Mucosa of descending colon (tissue), 3 donors: ENCODE measurements around the gene MRPL55. TPM values are rescaled to one million over a fixed set of nuclear protein-coding genes. Genes with fewer than 3 reads are reported as not detected.
A peak's percentile ranks its signal among the peaks of the same experiment; 100 is the strongest.

Experiments used
- ATAC-seq: fragments of 200-7000 bp; cut with Tn5 transposase; one replicate; pipeline ENCODE4 v1.9.1; 2020; ENCODE audit warnings: mild to moderate bottlenecking, moderate library complexity
- DNase-seq, 3 donors: peaks; one replicate each; pipeline ENCODE4 v3.0.0-alpha.2; 2020
- H3K36me3 ChIP-seq: fragments of 200-600 bp; one replicate; pipeline ENCODE4 v1.8.0; 2021; ENCODE audit warnings: low read depth, mild to moderate bottlenecking
- H3K4me1 ChIP-seq: fragments of 200-600 bp; one replicate; pipeline ENCODE4 v1.8.0; 2021; ENCODE audit warnings: low read depth, mild to moderate bottlenecking
- H3K4me3 ChIP-seq: fragments of 200-600 bp; one replicate; pipeline ENCODE4 v1.8.0; 2021; ENCODE audit warnings: mild to moderate bottlenecking
- H3K9me3 ChIP-seq: fragments of 200-600 bp; one replicate; pipeline ENCODE4 v1.8.0; 2021; ENCODE audit warnings: mild to moderate bottlenecking
- intact Hi-C, 2 donors: fragments of 100-400 bp; cut with DNase I in 1 of 2; cut with micrococcal nuclease in 1 of 2; formaldehyde crosslinking; loops; one replicate each; pipeline versions ENCODE4 v1.11.0 to v1.11.1; 2022; cut with DNase I, micrococcal nuclease
- total RNA-seq, 3 donors: library from RNA; stranded (reverse); fragmentation: NEBNext Ultra II Directional in 2 of 3; extraction: Animal tissue kit (Norgen Biotek cat#: 25700) in 2 of 3; gene quantifications; one replicate each; pipeline versions ENCODE4 v1.2.1 to v1.2.4, GENCODE V29; 2021 to 2023
- TF ChIP-seq, protein P1 (sequence below): fragments of 200-600 bp; IDR thresholded peaks from one replicate; pipeline ENCODE4 v1.8.0; 2022; ENCODE audit warnings: antibody characterized with exemption, mild to moderate bottlenecking
- donor health status: DM: no; HTN: no; CAD: no; lungs with moderate emphysema.
- donor health status: DM: no; HTN: no; CAD: no.
- donor health status: DM: no; HTN: yes; CAD: no.

Gene MRPL55
- total RNA-seq, 3 donors from 2014 or later: 24.3 to 42.1 (median 37.3) TPM

DNA sequence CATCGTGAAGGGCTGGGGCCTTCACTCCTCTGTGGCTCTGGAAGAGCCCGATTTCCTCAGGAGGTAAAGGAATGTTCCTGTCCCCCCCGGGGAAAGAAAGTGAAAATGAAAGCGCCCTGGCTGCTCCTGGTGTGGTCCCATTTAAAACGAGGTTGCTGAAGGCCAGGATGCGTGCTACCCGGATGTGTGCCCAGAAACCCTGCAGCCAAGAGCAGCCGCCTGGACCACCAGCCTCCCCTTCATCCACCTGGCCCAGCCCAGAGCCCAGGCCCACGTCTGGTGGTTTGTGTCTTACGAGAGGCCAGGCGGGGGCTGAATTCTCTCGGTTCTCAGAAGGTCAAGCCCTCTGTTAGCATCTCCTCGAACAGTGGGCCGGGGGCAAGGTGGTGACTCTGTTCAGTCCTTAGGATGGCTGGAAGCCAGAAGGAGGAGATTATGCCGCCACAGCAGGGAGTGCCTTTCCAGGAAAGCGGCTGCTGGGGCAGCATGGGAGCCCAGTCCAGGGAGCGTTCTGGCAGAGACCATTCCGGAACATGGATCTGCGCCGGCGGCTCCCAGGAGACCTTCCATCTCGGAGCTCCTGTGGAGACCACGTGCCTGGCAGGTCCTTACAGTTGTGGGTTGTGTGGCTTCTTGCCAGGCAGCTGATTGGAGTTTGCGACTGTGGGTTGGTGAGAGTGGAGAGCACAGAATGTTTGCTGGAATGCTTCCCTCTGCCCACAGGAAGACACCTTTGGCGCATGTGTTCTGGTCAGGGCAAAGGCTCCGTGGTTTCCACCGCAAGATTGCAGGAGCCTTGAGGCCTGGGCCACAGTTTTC lies 32.3 kb upstream of the MRPL55 start:
- ATAC-seq (peak; percentile 15), DNase-seq (peak; percentile 62 to 76 (median 62))
- intact Hi-C loops: no loop called here
- Histone ChIP-seq H3K4me1 (peaks cover 28% of the 10 kb centered on the region), H3K4me3 (peak overlapping the region; percentile 62), H3K36me3 (peaks cover 5% of the 10 kb centered on the region), H3K9me3 (no peaks in the 10 kb centered on the region)
- TF ChIP-seq, protein P1, sequence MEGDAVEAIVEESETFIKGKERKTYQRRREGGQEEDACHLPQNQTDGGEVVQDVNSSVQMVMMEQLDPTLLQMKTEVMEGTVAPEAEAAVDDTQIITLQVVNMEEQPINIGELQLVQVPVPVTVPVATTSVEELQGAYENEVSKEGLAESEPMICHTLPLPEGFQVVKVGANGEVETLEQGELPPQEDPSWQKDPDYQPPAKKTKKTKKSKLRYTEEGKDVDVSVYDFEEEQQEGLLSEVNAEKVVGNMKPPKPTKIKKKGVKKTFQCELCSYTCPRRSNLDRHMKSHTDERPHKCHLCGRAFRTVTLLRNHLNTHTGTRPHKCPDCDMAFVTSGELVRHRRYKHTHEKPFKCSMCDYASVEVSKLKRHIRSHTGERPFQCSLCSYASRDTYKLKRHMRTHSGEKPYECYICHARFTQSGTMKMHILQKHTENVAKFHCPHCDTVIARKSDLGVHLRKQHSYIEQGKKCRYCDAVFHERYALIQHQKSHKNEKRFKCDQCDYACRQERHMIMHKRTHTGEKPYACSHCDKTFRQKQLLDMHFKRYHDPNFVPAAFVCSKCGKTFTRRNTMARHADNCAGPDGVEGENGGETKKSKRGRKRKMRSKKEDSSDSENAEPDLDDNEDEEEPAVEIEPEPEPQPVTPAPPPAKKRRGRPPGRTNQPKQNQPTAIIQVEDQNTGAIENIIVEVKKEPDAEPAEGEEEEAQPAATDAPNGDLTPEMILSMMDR: no peak

DNA sequence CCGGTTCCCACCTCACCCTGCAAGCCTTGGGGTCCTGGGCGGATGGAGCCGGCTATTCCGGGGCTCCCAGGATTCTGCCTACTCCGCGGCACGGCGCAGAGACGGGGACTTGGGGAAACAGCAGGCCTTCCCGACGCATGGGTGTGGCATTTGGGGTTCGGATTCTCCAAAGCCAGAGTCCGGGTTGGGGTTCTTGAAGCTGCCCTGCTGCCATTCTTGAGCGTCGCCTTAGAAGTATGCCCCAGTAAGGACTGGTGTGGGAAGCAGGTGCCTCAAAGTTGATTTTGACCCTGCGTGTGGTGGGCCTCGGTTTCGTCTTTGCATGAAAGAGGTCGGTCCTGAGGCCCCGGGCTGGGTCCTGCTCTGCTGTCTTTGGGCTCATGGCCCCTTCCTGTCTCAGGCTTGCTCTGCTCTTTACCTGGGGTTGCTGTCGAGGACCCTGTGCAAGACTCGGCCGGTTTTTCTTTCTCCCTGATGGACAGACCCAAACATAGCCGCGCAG lies 31.7 kb upstream of the MRPL55 start:
- peaks cover 28% of the 10 kb centered on the region for H3K4me1 ChIP-seq
- DNase-seq (peak in 1 of 3 donors; percentile 60), ATAC-seq (no peak)
- peak overlapping the region; percentile 62 for H3K4me3 ChIP-seq
- peaks cover 5% of the 10 kb centered on the region for H3K36me3 ChIP-seq
- TF ChIP-seq, protein P1: no peak
- no peaks in the 10 kb centered on the region for H3K9me3 ChIP-seq
- intact Hi-C loops: no loop called here

DNA sequence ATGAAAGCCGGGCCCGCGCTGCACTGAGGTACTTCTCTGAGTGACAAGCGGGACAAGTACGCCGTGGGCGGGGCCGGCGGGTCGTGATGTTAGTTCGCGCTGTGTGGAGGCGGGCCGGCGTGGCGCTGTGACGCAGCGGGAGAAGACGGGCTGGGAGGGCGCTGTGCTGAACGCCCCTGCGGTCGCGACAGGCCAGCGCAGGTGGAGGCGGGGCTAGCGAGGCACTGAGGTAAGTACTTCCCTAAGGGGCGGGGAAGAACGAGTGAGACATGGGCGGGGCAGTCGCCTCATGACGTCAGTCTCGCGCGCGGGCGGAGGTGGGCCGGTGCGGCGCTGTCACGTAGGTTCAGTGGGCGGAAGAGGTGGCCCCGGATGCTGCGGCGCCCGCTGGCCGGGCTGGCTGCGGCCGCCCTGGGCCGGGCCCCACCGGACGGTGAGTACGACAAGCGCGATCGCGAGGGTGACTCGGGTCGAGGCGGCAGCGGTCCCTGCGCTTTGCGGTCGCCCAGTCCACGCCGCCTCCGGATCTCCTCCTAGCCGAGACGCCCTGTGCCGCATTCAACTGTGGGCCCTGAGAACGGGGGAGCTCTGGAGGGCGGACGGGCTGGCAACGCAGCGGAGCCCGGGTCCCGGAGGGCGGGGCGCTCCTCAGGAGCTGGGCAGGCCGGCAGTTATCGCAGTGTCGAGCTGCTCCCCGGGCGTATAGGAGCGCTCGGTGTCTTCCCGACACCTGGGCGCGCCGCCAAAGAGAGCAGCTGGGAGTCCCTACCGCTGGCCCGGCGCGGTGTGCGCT lies 31.0 kb upstream of the MRPL55 start, which contains the start of gene GUK1:
GUK1 (plus strand) TSS at position 349 of the 793 bp plus-strand sequence; CDS start at position 373, 24 bp downstream.
- ATAC-seq (peak; percentile 92), DNase-seq (peak; percentile 100)
- H3K4me3 ChIP-seq: peak within 1 kb of the TSS; percentile 62
- intact Hi-C loops: no loop called here
- no peaks in the 10 kb centered on the region for H3K9me3 ChIP-seq
- TF ChIP-seq, protein P1: peak; percentile 44
- peaks cover 5% of the 10 kb centered on the region for H3K36me3 ChIP-seq
- H3K4me1 ChIP-seq: peaks cover 28% of the 10 kb centered on the region

DNA sequence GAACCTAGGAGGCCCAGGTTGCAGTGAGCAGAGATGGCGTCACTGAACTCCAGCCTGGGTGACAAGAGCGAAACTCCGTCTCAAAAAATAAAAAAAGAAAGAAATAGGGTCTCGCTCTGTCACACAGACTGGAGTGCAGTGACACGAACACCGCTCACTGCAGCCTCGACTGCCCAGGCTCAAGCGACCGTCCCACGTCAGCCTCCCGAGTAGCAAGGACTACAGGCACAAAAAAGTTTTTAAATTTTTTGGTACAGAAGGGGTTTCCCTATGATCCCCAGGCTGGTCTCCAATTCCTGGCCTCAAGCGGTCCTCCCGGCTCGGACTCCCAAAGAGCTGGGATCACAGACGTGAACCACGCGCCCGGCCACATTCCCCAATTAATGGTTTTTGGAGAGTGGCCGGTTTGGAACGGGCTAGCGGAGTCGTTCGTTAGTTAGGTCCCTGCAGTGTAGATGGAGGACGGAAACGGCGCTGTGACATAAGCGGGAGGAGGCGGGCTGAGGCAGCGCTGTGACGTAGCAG lies 30.4 kb upstream of the MRPL55 start:
- DNase-seq (no peak), ATAC-seq (no peak)
- Histone ChIP-seq H3K36me3 (peaks cover 5% of the 10 kb centered on the region), H3K4me1 (peaks cover 28% of the 10 kb centered on the region), H3K9me3 (no peaks in the 10 kb centered on the region), H3K4me3 (peak overlapping the region; percentile 12)
- TF ChIP-seq, protein P1: no peak
- intact Hi-C loops: no loop called here

DNA sequence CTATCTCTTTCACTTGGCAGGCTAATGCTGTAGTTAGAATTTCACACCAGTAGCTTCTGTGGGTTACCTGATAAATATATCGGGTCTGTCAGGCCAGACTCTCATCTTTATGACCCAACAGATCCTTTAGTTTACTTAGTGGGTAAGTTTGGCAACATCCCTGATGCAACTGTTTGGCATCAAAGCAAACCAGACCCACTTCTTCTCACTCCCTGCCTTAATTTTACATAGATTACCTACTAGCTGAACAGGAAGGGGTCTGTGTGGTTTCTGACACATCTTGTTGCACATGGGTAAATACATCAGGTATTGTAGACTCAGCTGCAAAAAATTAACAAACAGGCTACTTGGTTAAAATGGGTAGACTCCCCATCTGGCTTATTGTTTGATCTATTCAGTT lies 27.8 kb upstream of the MRPL55 start:
- Histone ChIP-seq H3K9me3 (no peaks in the 10 kb centered on the region), H3K36me3 (peaks cover 5% of the 10 kb centered on the region), H3K4me3 (no peak overlapping the region), H3K4me1 (peaks cover 13% of the 10 kb centered on the region)
- TF ChIP-seq, protein P1: no peak
- ATAC-seq (no peak), DNase-seq (no peak)
- intact Hi-C loops: no loop called here
